HepG2 (cell line): Measurements from ENCODE around the gene TMEM158. TPM values are rescaled to one million over a fixed set of nuclear protein-coding genes. Genes with fewer than 3 reads are reported as not detected.
A peak's percentile ranks its signal among the peaks of the same experiment; 100 is the strongest.

Experiments
- ATF2 ChIP-seq: sonication (generic); formaldehyde crosslinking; IDR thresholded peaks from 2 replicates; pipeline ENCODE4 v1.4.0; 2020; ENCODE audit warnings: missing genetic modification reagents
- ATF3 ChIP-seq: sonication (generic); formaldehyde crosslinking; IDR thresholded peaks from 2 replicates; pipeline ENCODE4 v1.4.0; 2020; ENCODE audit warnings: missing genetic modification reagents
- CBFB ChIP-seq: sonication (generic); formaldehyde crosslinking; IDR thresholded peaks from 2 replicates; pipeline ENCODE4 v1.4.0; 2020; ENCODE audit warnings: missing genetic modification reagents
- CC2D1A ChIP-seq: sonication (generic); formaldehyde crosslinking; IDR thresholded peaks from 2 replicates; pipeline ENCODE4 v1.8.1; 2023; ENCODE audit warnings: mild to moderate bottlenecking, missing genetic modification reagents
- DPF2 ChIP-seq: sonication (generic); formaldehyde crosslinking; IDR thresholded peaks from 2 replicates; pipeline ENCODE4 v1.4.0; 2020; ENCODE audit warnings: mild to moderate bottlenecking, low read depth, missing genetic modification reagents, borderline replicate concordance
- HDAC1 ChIP-seq: sonication (generic); formaldehyde crosslinking; IDR thresholded peaks from 2 replicates; pipeline ENCODE4 v1.5.1; 2020; ENCODE audit warnings: mild to moderate bottlenecking, missing genetic modification reagents
- HINFP ChIP-seq: sonication (generic); formaldehyde crosslinking; IDR thresholded peaks from 2 replicates; pipeline ENCODE4 v1.4.0; 2020; ENCODE audit warnings: low read depth, mild to moderate bottlenecking, missing genetic modification reagents
- JDP2 ChIP-seq: sonication (generic); formaldehyde crosslinking; IDR thresholded peaks from 2 replicates; pipeline ENCODE4 v1.8.1; 2022; ENCODE audit warnings: missing genetic modification reagents, borderline replicate concordance
- JUN ChIP-seq: sonication (generic); formaldehyde crosslinking; IDR thresholded peaks from 2 replicates; pipeline ENCODE4 v1.4.0; 2020; ENCODE audit warnings: mild to moderate bottlenecking, missing genetic modification reagents
- KLF16 ChIP-seq, 2 experiments: sonication (generic) in 1 of 2; formaldehyde crosslinking in 1 of 2; IDR thresholded peaks; 2 replicates each; pipeline versions ENCODE4 v1.6.1 to v1.8.0; 2016 to 2023; ENCODE audit warnings: missing genetic modification reagents in 2 of 2, missing compliant biosample characterization in 1 of 2
- KMT2B ChIP-seq: IDR thresholded peaks from 2 replicates; pipeline ENCODE4 v1.6.1; 2016; ENCODE audit warnings: missing genetic modification reagents, missing compliant biosample characterization
- MEF2D ChIP-seq: sonication (generic); formaldehyde crosslinking; IDR thresholded peaks from 2 replicates; pipeline ENCODE4 v1.5.1; 2020; ENCODE audit warnings: mild to moderate bottlenecking, missing genetic modification reagents
- MLLT10 ChIP-seq: sonication (generic); formaldehyde crosslinking; IDR thresholded peaks from 2 replicates; pipeline ENCODE4 v1.4.0; 2020; ENCODE audit warnings: missing genetic modification reagents
- NFIC ChIP-seq: IDR thresholded peaks from 2 replicates; pipeline ENCODE4 v1.6.1; 2012; ENCODE audit warnings: mild to moderate bottlenecking, low read length, inconsistent platforms
- SIX1 ChIP-seq: sonication (generic); formaldehyde crosslinking; IDR thresholded peaks from 2 replicates; pipeline ENCODE4 v1.4.0; 2020; ENCODE audit warnings: missing genetic modification reagents, borderline replicate concordance
- ZKSCAN5 ChIP-seq: sonication (generic); formaldehyde crosslinking; IDR thresholded peaks from 2 replicates; pipeline ENCODE4 v1.5.1; 2020; ENCODE audit warnings: mild to moderate bottlenecking, missing genetic modification reagents
- ZNF205 ChIP-seq: IDR thresholded peaks from 2 replicates; pipeline ENCODE4 v1.6.1; 2018; ENCODE audit warnings: missing biosample characterization, missing genetic modification reagents
- ZNF317 ChIP-seq: sonication (generic); formaldehyde crosslinking; IDR thresholded peaks from 2 replicates; pipeline ENCODE4 v1.5.0; 2020; ENCODE audit warnings: mild to moderate bottlenecking, missing genetic modification reagents
- ZNF362 ChIP-seq: sonication (generic); formaldehyde crosslinking; IDR thresholded peaks from 2 replicates; pipeline ENCODE4 v1.4.0; 2020; ENCODE audit warnings: missing genetic modification reagents, mild to moderate bottlenecking, borderline replicate concordance
- ZNF652 ChIP-seq: IDR thresholded peaks from 2 replicates; pipeline ENCODE4 v1.6.1; 2016; ENCODE audit warnings: low read depth, borderline replicate concordance
- ZNF674 ChIP-seq: sonication (generic); formaldehyde crosslinking; IDR thresholded peaks from 2 replicates; pipeline ENCODE4 v1.5.0; 2020; ENCODE audit warnings: low read depth, mild to moderate bottlenecking, missing genetic modification reagents
- ZNF768 ChIP-seq: sonication (generic); formaldehyde crosslinking; IDR thresholded peaks from 2 replicates; pipeline ENCODE4 v1.4.0; 2020; ENCODE audit warnings: missing genetic modification reagents
- ZNF775 ChIP-seq: sonication (generic); formaldehyde crosslinking; IDR thresholded peaks from 2 replicates; pipeline ENCODE4 v1.4.0; 2020; ENCODE audit warnings: missing genetic modification reagents, mild to moderate bottlenecking, moderate library complexity, borderline replicate concordance
- polyA plus RNA-seq, 8 experiments: library from polyadenylated mRNA; depleted of rRNA in 3 of 8; stranded (reverse) in 7 of 8; unstranded in 1 of 8; fragments of >200 nt; fragmentation: Illumina TruSeq in 4 of 8; extraction: Trizol in 4 of 8; gene quantifications; 2 replicates each; pipeline versions ENCODE4 v1.2.1 to v1.2.3, GENCODE V29; 2011 to 2016; ENCODE audit warnings: low read depth in 4 of 8, missing spikeins in 1 of 8, mixed read lengths in 1 of 8; ENCODE audit not compliant: insufficient read depth in 1 of 8
- total RNA-seq, 5 experiments: library from RNA; depleted of rRNA; stranded (reverse); fragments of >200 nt; fragmentation: Illumina TruSeq; extraction: Trizol; gene quantifications; 2 replicates each; pipeline ENCODE4 v1.2.3, GENCODE V29; 2016; ENCODE audit warnings: low read depth in 1 of 5
- TF ChIP-seq, protein P1 (sequence below): IDR thresholded peaks from 2 replicates; pipeline ENCODE4 v1.6.1; 2016; ENCODE audit warnings: low read depth, control low read depth
- TF ChIP-seq, protein P2 (sequence below): sonication (generic); formaldehyde crosslinking; IDR thresholded peaks from 2 replicates; pipeline ENCODE4 v1.5.1; 2020; ENCODE audit warnings: mild to moderate bottlenecking, moderate library complexity, missing genetic modification reagents

TMEM158 gene
- total and polyA plus RNA-seq, 2 of the 13 experiments (the other 11 are each of a cell fraction or from before 2014, with no cell fraction given) = 0.13 TPM; not detected in 1

GRCh38 chr3:45191924-45192417 lies 34.1 kb downstream of the TMEM158 start (continued):
- TF ChIP-seq HINFP (CRISPR knock-in tag) (no peak), JUN (CRISPR knock-in tag) (no peak), ZNF205 (CRISPR knock-in tag) (0 out of 2 replicates have a peak, but pooled peaks have one; percentile 29), MLLT10 (CRISPR knock-in tag) (no peak), ZNF652 (CRISPR knock-in tag) (peak; percentile 53; the same call in 1 of the 2 replicates), CC2D1A (no peak), ZNF362 (no peak), DPF2 (CRISPR knock-in tag) (peak; percentile 89), ZNF775 (CRISPR knock-in tag) (no peak), ZNF768 (CRISPR knock-in tag) (no peak), ATF2 (CRISPR knock-in tag) (peak; percentile 32; the same call in 1 of the 2 replicates), ZNF317 (CRISPR knock-in tag) (no peak), ZKSCAN5 (CRISPR knock-in tag) (no peak), ATF3 (CRISPR knock-in tag) (no peak), ZNF674 (CRISPR knock-in tag) (no peak), SIX1 (no peak), CBFB (CRISPR knock-in tag) (no peak), KLF16 (CRISPR knock-in tag; IDR thresholded peaks at IDR 0.05) (no peak), NFIC (0 out of 2 replicates have a peak, but pooled peaks have one; percentile 58), KMT2B (CRISPR knock-in tag) (no peak), MEF2D (no peak; the same call in 1 of the 2 replicates), JDP2 (CRISPR knock-in tag) (no peak), HDAC1 (CRISPR knock-in tag) (no peak; the same call in 1 of the 2 replicates)
- TF ChIP-seq, protein P1, sequence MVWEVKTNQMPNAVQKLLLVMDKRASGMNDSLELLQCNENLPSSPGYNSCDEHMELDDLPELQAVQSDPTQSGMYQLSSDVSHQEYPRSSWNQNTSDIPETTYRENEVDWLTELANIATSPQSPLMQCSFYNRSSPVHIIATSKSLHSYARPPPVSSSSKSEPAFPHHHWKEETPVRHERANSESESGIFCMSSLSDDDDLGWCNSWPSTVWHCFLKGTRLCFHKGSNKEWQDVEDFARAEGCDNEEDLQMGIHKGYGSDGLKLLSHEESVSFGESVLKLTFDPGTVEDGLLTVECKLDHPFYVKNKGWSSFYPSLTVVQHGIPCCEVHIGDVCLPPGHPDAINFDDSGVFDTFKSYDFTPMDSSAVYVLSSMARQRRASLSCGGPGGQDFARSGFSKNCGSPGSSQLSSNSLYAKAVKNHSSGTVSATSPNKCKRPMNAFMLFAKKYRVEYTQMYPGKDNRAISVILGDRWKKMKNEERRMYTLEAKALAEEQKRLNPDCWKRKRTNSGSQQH (CRISPR knock-in tag) = no peak
- TF ChIP-seq, protein P2, sequence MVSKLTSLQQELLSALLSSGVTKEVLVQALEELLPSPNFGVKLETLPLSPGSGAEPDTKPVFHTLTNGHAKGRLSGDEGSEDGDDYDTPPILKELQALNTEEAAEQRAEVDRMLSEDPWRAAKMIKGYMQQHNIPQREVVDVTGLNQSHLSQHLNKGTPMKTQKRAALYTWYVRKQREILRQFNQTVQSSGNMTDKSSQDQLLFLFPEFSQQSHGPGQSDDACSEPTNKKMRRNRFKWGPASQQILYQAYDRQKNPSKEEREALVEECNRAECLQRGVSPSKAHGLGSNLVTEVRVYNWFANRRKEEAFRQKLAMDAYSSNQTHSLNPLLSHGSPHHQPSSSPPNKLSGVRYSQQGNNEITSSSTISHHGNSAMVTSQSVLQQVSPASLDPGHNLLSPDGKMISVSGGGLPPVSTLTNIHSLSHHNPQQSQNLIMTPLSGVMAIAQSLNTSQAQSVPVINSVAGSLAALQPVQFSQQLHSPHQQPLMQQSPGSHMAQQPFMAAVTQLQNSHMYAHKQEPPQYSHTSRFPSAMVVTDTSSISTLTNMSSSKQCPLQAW (CRISPR knock-in tag) = no peak
